Stimulated activated naive CD4-positive, alpha-beta T cell (primary cell): ENCODE measurements around the gene RWDD3.

Experiments used
- DNase-seq, 6 experiments: peaks; one replicate each; lab custom pipeline; 2025; lab: John Stamatoyannopoulos, UW

The RWDD3 gene

GRCh38 chr1:95282518-95282895 is 48.5 kb downstream of the RWDD3 start:
- DNase-seq = no peak

DNA sequence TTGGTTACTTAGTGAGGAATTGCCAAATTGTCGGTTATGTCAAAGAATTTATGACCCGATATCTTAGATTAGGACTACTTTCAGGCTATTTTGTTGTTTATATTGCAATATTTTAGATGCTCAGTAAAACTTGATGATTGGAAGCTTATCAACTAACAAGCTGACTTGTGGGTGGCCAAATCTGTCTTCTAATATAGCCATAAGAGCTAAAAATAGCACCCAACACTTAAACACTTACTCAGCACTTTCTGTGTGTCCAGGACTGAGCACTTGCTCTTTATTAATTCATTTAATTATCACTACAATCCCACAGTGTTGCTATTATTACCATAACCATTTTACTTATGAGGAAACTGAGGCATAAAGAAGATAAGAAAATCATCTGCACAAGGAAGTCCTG is 50.4 kb downstream of the RWDD3 start:
- DNase-seq = no peak

GRCh38 chr1:95286479-95286878 is 52.5 kb downstream of the RWDD3 start:
- DNase-seq = no peak

GRCh38 chr1:95287081-95287480 is 53.1 kb downstream of the RWDD3 start:
- no peak for DNase-seq

DNA sequence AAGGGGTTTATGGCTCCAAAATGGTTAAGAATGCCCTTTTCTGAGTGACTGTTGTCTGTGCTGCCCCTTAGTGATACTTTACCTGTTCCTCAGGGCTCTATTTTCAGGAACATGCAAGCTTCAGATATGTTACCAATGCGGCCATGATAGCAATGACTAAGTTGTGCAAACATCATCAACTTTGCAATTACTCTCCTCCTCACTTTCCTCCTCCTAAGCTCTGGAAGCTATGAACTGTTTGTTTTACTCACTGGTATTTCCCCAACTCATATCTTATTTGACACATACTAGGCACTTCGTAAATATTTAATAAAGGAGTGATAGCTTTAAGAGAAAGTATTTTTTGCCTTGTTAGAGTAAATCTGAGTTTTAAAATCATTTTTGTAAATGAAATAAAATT is 53.8 kb downstream of the RWDD3 start:
- DNase-seq = no peak
